22Rv1 (cell line): ENCODE measurements around the gene FARP1.

Experiments
- ZFX ChIP-seq: fragments of 450-650 bp; IDR thresholded peaks from 2 replicates; pipeline ENCODE4 v1.6.1; 2017; ENCODE audit warnings: antibody characterized with exemption, borderline replicate concordance
- TF ChIP-seq, protein P1 (sequence below): fragments of 450-650 bp; IDR thresholded peaks from 2 replicates; pipeline ENCODE4 v1.5.1; 2017; ENCODE audit warnings: mild to moderate bottlenecking

- TF ChIP-seq, protein P1, sequence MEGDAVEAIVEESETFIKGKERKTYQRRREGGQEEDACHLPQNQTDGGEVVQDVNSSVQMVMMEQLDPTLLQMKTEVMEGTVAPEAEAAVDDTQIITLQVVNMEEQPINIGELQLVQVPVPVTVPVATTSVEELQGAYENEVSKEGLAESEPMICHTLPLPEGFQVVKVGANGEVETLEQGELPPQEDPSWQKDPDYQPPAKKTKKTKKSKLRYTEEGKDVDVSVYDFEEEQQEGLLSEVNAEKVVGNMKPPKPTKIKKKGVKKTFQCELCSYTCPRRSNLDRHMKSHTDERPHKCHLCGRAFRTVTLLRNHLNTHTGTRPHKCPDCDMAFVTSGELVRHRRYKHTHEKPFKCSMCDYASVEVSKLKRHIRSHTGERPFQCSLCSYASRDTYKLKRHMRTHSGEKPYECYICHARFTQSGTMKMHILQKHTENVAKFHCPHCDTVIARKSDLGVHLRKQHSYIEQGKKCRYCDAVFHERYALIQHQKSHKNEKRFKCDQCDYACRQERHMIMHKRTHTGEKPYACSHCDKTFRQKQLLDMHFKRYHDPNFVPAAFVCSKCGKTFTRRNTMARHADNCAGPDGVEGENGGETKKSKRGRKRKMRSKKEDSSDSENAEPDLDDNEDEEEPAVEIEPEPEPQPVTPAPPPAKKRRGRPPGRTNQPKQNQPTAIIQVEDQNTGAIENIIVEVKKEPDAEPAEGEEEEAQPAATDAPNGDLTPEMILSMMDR = no peak
- TF ChIP-seq ZFX = no peak
Observed at GRCh38 chr13:98262292-98262691, 119.4 kb downstream of the FARP1 start.
